Neural progenitor cell (in vitro differentiated cells): ENCODE results near the gene TCF4.

Experiments
- EZH2 ChIP-seq: fragments of 200-600 bp; sonication (generic); IDR thresholded peaks from 2 replicates; pipeline ENCODE4 v1.6.1; 2017; ENCODE audit warnings: antibody characterized with exemption, mild to moderate bottlenecking, moderate library complexity
- EZH2phosphoT487 ChIP-seq: fragments of 200-600 bp; sonication (generic); IDR thresholded peaks from 2 replicates; pipeline ENCODE4 v1.6.1; 2017; ENCODE audit warnings: antibody characterized with exemption
- TF ChIP-seq, protein P1 (sequence below): fragments of 200-600 bp; sonication (generic); IDR thresholded peaks from 2 replicates; pipeline ENCODE4 v1.5.1; 2017; ENCODE audit warnings: antibody characterized with exemption, mild to moderate bottlenecking

DNA sequence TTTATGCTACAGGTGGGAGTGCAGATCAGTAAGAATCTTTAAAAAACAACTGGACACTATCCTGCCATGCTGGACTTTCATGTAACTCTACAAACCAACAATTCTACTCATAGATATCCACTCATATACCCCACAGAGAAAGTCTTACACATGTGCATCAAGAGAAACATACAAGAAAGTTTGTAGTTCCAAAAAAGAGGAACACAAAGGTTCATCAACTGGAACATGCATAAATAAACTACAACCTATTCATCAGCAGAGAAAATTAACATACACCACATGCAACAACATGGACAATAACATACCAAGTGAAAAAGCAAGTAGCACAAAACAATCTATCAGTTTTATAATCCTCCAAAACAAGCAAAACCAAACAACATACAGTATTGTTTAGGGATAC, 17.0 kb downstream of the TCF4 start:
- TF ChIP-seq, protein P1, sequence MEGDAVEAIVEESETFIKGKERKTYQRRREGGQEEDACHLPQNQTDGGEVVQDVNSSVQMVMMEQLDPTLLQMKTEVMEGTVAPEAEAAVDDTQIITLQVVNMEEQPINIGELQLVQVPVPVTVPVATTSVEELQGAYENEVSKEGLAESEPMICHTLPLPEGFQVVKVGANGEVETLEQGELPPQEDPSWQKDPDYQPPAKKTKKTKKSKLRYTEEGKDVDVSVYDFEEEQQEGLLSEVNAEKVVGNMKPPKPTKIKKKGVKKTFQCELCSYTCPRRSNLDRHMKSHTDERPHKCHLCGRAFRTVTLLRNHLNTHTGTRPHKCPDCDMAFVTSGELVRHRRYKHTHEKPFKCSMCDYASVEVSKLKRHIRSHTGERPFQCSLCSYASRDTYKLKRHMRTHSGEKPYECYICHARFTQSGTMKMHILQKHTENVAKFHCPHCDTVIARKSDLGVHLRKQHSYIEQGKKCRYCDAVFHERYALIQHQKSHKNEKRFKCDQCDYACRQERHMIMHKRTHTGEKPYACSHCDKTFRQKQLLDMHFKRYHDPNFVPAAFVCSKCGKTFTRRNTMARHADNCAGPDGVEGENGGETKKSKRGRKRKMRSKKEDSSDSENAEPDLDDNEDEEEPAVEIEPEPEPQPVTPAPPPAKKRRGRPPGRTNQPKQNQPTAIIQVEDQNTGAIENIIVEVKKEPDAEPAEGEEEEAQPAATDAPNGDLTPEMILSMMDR: no peak
- TF ChIP-seq EZH2 (no peak), EZH2phosphoT487 (no peak)
